Fibroblast of lung (primary cell): ENCODE measurements around the gene PHACTR2.

Experiments
- CTCF ChIP-seq, 2 donors: IDR thresholded peaks in 1 of 2; conservative IDR thresholded peaks in 1 of 2; 1 replicate in 1 of 2; 2 replicates in 1 of 2; pipeline ENCODE4 v1.5.1; 2011 to 2012; ENCODE audit warnings: low read length in 2 of 2, control low read depth in 1 of 2, inconsistent platforms in 1 of 2, low read depth in 1 of 2, mild to moderate bottlenecking in 1 of 2
- EZH2 ChIP-seq: IDR thresholded peaks from 2 replicates; pipeline ENCODE4 v1.5.1; 2012; ENCODE audit warnings: low read length, control low read depth, mild to moderate bottlenecking; ENCODE audit errors: missing control alignments

GRCh38 chr6:143754204-143754603, 76.4 kb downstream of the PHACTR2 start:
- TF ChIP-seq CTCF (conservative IDR thresholded peaks at IDR 0.05 in 1 of 2, IDR thresholded peaks at IDR 0.05 in 1 of 2; ENCODE audit: low read depth in 1 of 2, low read length in 2 of 2) (no peak), EZH2 (no peak)
